ENCODE results near the gene ZNF688. TPM values are rescaled to one million over a fixed set of nuclear protein-coding genes. Genes with fewer than 3 reads are reported as not detected.
"Not testable (repeated sequence)": the region's sequence is repeated elsewhere in the genome, so short reads cannot be mapped to it uniquely, and the experiment has no call there.

Gene ZNF688
- total RNA-seq, 4 donors from 2014 or later, result 11.9 to 22.5 (median 16.0) TPM

GRCh38 chr16:30603945-30604315, 32.4 kb upstream of the ZNF688 start:
- 68 to 74% methylated on average over 7 of the region's 7 CpGs for WGBS, 2 donors
- DNase-seq (ENCODE audit: low spot score in 2 of 2), result no peak
- no peak for TF ChIP-seq CTCF (IDR thresholded peaks at IDR 0.05)
- no peak for TF ChIP-seq POLR2A (IDR thresholded peaks at IDR 0.05)
- intact Hi-C loops (cut with DNase I; ENCODE audit: low total_unique reads), result no loop called here
- H3K4me3 ChIP-seq (ENCODE audit: low read depth, poor library complexity, severe bottlenecking), result no peak overlapping the region

GRCh38 chr16:30602616-30603277, 31.2 kb upstream of the ZNF688 start:
- TF ChIP-seq POLR2A (IDR thresholded peaks at IDR 0.05) (no peak), CTCF (IDR thresholded peaks at IDR 0.05) (no peak)

GRCh38 chr16:30601966-30602365, 30.5 kb upstream of the ZNF688 start:
- TF ChIP-seq CTCF (IDR thresholded peaks at IDR 0.05), result no peak
- no peak for TF ChIP-seq POLR2A (IDR thresholded peaks at IDR 0.05)
- DNase-seq (ENCODE audit: low spot score in 2 of 2), result no peak
- WGBS, 2 donors, result 85 to 89% methylated on average over 4 of the region's 4 CpGs
- intact Hi-C loops (cut with DNase I; ENCODE audit: low total_unique reads), result no loop called here
- no peak overlapping the region for H3K4me3 ChIP-seq (ENCODE audit: low read depth, poor library complexity, severe bottlenecking)

More at GRCh38 chr16:30602616-30603277, 31.2 kb upstream of the ZNF688 start:
- intact Hi-C loops (cut with DNase I; ENCODE audit: low total_unique reads), result no loop called here
- H3K4me3 ChIP-seq (ENCODE audit: low read depth, poor library complexity, severe bottlenecking), result no peak overlapping the region
- DNase-seq (ENCODE audit: low spot score in 2 of 2), result no peak
- 23 to 31% methylated on average over 4 of the region's 4 CpGs for WGBS, 2 donors

GRCh38 chr16:30600929-30601328, 29.4 kb upstream of the ZNF688 start:
- TF ChIP-seq POLR2A (IDR thresholded peaks at IDR 0.05), result no peak
- no peak for TF ChIP-seq CTCF (IDR thresholded peaks at IDR 0.05)
- DNase-seq (ENCODE audit: low spot score in 2 of 2), result no peak
- intact Hi-C loops (cut with DNase I; ENCODE audit: low total_unique reads), result no loop called here
- no peak overlapping the region for H3K4me3 ChIP-seq (ENCODE audit: low read depth, poor library complexity, severe bottlenecking)
- WGBS, 2 donors, result 91 to 98% methylated on average over 2 of the region's 2 CpGs

- intact Hi-C loops (cut with DNase I; ENCODE audit: low total_unique reads), result no loop called here
- no peak overlapping the region for H3K4me3 ChIP-seq (ENCODE audit: low read depth, poor library complexity, severe bottlenecking)
- TF ChIP-seq POLR2A (IDR thresholded peaks at IDR 0.05) (no peak), CTCF (IDR thresholded peaks at IDR 0.05) (no peak)
- WGBS, 2 donors, result 85 to 86% methylated on average over 3 of the region's 3 CpGs
- no peak for DNase-seq (ENCODE audit: low spot score in 2 of 2)
Observed at GRCh38 chr16:30600215-30600614, 28.7 kb upstream of the ZNF688 start.

- WGBS, 2 donors, result 95 to 96% methylated on average over 4 of the region's 4 CpGs
- no peak for DNase-seq (ENCODE audit: low spot score in 2 of 2)
- no peak overlapping the region for H3K4me3 ChIP-seq (ENCODE audit: low read depth, poor library complexity, severe bottlenecking)
- intact Hi-C loops (cut with DNase I; ENCODE audit: low total_unique reads), result no loop called here
- TF ChIP-seq CTCF (IDR thresholded peaks at IDR 0.05) (no peak), POLR2A (IDR thresholded peaks at IDR 0.05) (no peak)
Observed at GRCh38 chr16:30592871-30593270, 21.4 kb upstream of the ZNF688 start.

- DNase-seq (ENCODE audit: low spot score in 2 of 2); H3K4me3 ChIP-seq (ENCODE audit: low read depth, poor library complexity, severe bottlenecking); intact Hi-C loops (cut with DNase I; ENCODE audit: low total_unique reads): not testable (repeated sequence)
- WGBS, 2 donors, result 92 to 95% methylated on average over 9 of the region's 9 CpGs
Observed at GRCh38 chr16:30590869-30591268, 19.4 kb upstream of the ZNF688 start.

- WGBS, 2 donors, result 95 to 96% methylated on average over 2 of the region's 2 CpGs
- DNase-seq (ENCODE audit: low spot score in 2 of 2); H3K4me3 ChIP-seq (ENCODE audit: low read depth, poor library complexity, severe bottlenecking); intact Hi-C loops (cut with DNase I; ENCODE audit: low total_unique reads): not testable (repeated sequence)
Observed at GRCh38 chr16:30589582-30589981, 18.1 kb upstream of the ZNF688 start.
